HEK293 (cell line): ENCODE results near the gene SCIN.

Experiments used
- CTCF ChIP-seq: fragments of 450-650 bp; formaldehyde crosslinking; IDR thresholded peaks from 2 replicates; pipeline ENCODE4 v1.5.1; 2016; ENCODE audit warnings: missing biosample characterization, missing genetic modification characterization
- KLF16 ChIP-seq: fragments of 450-650 bp; formaldehyde crosslinking; IDR thresholded peaks from 2 replicates; pipeline ENCODE4 v1.5.1; 2017; ENCODE audit warnings: missing biosample characterization, missing genetic modification characterization
- YY1 ChIP-seq: fragments of 450-650 bp; formaldehyde crosslinking; IDR thresholded peaks from 2 replicates; pipeline ENCODE4 v1.5.1; 2018; ENCODE audit warnings: missing biosample characterization, missing genetic modification characterization
- ZBTB8A ChIP-seq: fragments of 450-650 bp; formaldehyde crosslinking; IDR thresholded peaks from 2 replicates; pipeline ENCODE4 v1.5.1; 2016; ENCODE audit warnings: missing biosample characterization, missing genetic modification characterization
- ZNF18 ChIP-seq: fragments of 450-650 bp; formaldehyde crosslinking; IDR thresholded peaks from 2 replicates; pipeline ENCODE4 v1.5.1; 2016; ENCODE audit warnings: missing biosample characterization, missing genetic modification characterization
- ZNF19 ChIP-seq: fragments of 450-650 bp; formaldehyde crosslinking; IDR thresholded peaks from 2 replicates; pipeline ENCODE4; 2016; ENCODE audit warnings: missing biosample characterization, missing genetic modification characterization, low read depth
- ZNF324 ChIP-seq: fragments of 450-650 bp; formaldehyde crosslinking; IDR thresholded peaks from 2 replicates; pipeline ENCODE4 v1.5.1; 2016; ENCODE audit warnings: missing biosample characterization, missing genetic modification characterization
- ZNF350 ChIP-seq: fragments of 450-650 bp; formaldehyde crosslinking; IDR thresholded peaks from 2 replicates; pipeline ENCODE4 v1.5.0; 2017; ENCODE audit warnings: missing biosample characterization, mild to moderate bottlenecking, missing genetic modification characterization
- ZNF785 ChIP-seq: fragments of 450-650 bp; formaldehyde crosslinking; IDR thresholded peaks from 2 replicates; pipeline ENCODE4 v1.5.1; 2016; ENCODE audit warnings: missing biosample characterization, missing genetic modification characterization

- TF ChIP-seq YY1 (tag by site-specific recombination) (no peak), ZNF785 (tag by site-specific recombination) (no peak), ZBTB8A (no peak), ZNF18 (tag by site-specific recombination) (no peak), CTCF (tag by site-specific recombination) (no peak), ZNF350 (tag by site-specific recombination) (no peak), ZNF324 (no peak), KLF16 (tag by site-specific recombination) (no peak), ZNF19 (tag by site-specific recombination) (no peak)
These were observed 119.7 kb downstream of the SCIN start for GRCh38 chr7:12690041-12690878.
